SKM-1 (cell line): Measurements from ENCODE around the gene MED31.
"Not testable (repeated sequence)": the region's sequence is repeated elsewhere in the genome, so short reads cannot be mapped to it uniquely, and the experiment has no call there.

Source experiments
- DNase-seq: peaks from one replicate; lab custom pipeline; 2025; ENCODE audit not compliant: unreplicated experiment; lab: John Stamatoyannopoulos, UW

MED31 gene

GRCh38 chr17:6632530-6632929 lies 18.9 kb downstream of the MED31 start:
- no peak for DNase-seq

DNA sequence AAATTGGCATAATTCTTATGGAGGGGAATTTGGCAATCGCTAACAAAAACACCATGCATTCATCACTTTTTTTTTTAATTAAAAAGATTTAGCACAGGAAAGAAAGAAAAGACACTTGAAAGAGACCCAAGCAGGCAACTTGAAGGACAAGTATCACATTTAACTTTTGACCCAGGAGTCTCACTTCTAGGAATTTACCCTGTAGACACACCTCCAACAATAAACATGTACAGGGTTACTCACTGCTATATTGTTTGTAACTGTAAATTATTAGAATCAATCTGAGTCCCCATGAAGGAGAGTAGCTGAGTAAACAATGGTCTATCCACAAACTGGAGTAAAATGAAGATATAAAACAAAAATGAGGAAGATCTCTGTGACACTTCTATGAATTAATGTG lies 21.0 kb downstream of the MED31 start:
- DNase-seq: no peak

- DNase-seq: no peak
Observed at GRCh38 chr17:6627019-6627418, 24.4 kb downstream of the MED31 start.

DNA sequence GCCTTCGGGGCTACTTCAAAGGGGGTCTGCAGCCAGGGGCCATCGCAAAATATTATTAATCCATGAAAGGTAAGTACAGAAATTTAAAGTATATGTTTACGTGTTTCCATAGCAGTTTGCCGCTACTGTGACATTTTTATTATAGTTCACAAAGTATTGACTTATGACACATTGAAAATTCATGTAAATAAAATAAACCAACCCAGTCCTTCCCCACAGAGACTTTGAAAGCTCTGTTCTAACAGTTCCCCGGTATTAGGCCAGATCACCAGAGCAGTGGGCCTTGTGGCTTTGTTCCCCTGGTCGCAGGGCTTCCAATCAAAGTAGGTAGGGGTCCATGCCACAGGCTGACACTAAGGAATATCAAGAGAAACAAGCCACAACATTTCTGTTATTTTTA lies 24.8 kb downstream of the MED31 start:
- no peak for DNase-seq

GRCh38 chr17:6623941-6624340 lies 27.5 kb downstream of the MED31 start:
- DNase-seq: no peak

DNA sequence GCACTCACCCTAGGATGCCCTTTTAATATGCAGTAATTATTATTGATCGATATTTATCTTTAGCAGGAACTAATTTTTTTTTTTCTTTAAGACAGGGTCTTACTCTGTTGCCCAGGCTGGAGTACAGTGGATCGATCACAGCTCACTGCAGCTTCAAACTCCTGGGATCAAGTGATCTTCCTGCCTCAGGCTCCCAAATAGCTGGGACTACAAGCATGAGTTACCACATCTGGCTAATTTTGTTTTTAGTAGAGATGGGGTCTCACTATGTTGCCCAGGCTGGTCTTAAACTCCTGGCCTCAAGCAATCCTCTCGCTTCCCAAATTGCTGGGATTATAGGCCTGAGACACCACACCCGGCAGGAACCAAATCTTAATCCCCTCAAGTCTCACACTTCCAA lies 40.2 kb downstream of the MED31 start:
- no peak for DNase-seq

GRCh38 chr17:6610011-6610410 lies 41.4 kb downstream of the MED31 start:
- no peak for DNase-seq

DNA sequence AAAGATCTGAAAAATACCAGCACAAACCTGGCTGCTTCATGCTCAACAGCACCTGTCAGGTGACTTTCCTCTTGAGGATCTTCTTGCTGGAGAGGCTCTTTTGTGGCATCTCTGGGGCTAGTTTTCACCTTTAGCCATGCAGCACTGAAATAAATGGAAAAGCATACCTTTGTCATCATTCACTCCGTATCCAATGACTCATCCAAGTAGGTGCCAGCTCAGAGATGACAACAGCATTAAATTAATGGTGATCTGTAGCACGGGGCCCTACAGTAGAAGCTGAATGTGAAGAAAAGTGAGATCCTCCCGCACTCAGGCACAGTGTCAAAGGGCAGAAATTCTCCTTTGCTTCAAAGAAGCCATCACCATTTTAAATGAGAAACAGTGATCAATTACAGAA lies 43.1 kb downstream of the MED31 start:
- no peak for DNase-seq

DNA sequence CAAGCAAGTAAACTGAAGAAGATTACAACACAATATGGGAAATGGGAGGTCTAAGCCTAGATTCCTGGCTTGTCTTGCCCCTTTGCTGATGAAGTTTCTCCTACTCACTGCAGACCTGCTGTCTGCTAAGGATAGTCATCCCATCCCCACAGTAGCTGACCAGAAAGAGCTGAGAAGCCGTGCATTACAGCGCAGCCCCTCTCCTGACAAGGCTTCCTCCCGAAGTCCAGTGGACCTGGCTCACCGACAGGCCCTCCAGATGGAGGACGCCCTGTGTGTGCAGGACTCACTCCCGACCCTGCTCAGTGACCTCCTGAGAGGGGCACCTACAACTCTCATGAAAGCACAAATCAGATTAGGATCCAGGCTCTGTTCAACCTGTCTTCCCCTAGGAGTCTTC lies 46.3 kb downstream of the MED31 start:
- no peak for DNase-seq

- no peak for DNase-seq
Observed at GRCh38 chr17:6603744-6604325, 47.6 kb downstream of the MED31 start.

GRCh38 chr17:6602141-6602540 lies 49.3 kb downstream of the MED31 start:
- no peak for DNase-seq

DNA sequence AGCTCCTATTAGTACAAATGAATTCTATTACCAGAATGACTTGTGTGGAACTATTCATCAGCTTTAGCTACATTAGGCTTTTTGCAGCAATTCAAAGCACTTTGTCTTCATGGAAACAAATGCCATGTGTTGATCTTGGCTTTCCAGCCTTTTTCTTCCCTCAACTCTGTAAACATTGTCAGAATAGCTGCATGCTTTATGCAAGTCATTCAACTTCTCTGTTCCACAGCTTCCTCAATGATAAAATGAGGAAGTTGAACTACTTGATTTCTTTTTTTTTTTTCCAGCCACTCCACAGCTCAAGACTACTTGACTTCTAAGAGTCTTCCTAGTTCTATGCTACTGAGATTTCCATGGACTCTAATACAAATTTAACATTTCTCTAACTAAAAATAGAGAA lies 52.0 kb downstream of the MED31 start:
- DNase-seq: peak; percentile 30

GRCh38 chr17:6597727-6598126 lies 53.7 kb downstream of the MED31 start:
- DNase-seq: no peak

- DNase-seq: no peak
Observed at GRCh38 chr17:6596941-6597340, 54.5 kb downstream of the MED31 start.

DNA sequence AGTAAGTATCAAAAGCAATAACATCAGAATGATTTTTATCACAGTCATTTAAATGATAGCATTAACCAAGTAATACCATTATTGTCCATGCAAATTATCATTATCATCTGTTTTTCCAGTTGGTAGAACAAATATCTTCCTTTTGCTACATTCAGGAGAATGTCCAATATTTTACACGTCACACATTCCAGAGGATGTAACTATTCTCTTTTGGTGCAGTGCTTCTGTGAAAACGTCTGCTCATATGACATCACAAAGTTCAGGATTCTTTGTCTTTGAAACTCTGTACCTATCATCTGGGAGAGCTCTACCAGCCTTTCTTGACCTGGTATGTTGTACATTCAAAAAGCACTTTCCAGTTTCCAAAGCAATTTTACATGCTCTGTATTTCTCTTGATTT lies 54.9 kb downstream of the MED31 start:
- DNase-seq: no peak

- no peak for DNase-seq
Observed at GRCh38 chr17:6596081-6596480, 55.3 kb downstream of the MED31 start.

GRCh38 chr17:6593371-6593770 lies 58.0 kb downstream of the MED31 start:
- DNase-seq: not testable (repeated sequence)
